NOMO-1 treated with DMSO at 0.1 percent for 48 hours (cell line): Measurements from ENCODE around the gene PEX14.
A peak's percentile ranks its signal among the peaks of the same experiment; 100 is the strongest.
"Not testable (repeated sequence)": the region's sequence is repeated elsewhere in the genome, so short reads cannot be mapped to it uniquely, and the experiment has no call there.

Experiments used
- DNase-seq: peaks from one replicate; lab custom pipeline; 2025; ENCODE audit not compliant: unreplicated experiment; lab: John Stamatoyannopoulos, UW

The PEX14 gene

GRCh38 chr1:10474613-10475507 is at the start of gene PEX14:
PEX14 (plus strand) TSS chr1:10474950; CDS start chr1:10474967, 17 bp downstream.
- DNase-seq = peak; percentile 89

- DNase-seq = not testable (repeated sequence)
These were observed 48.8 kb upstream of the PEX14 start for GRCh38 chr1:10425826-10426534.

- not testable (repeated sequence) for DNase-seq
These were observed 48.3 kb upstream of the PEX14 start for GRCh38 chr1:10426535-10426848.

- DNase-seq = no peak
These were observed 45.8 kb upstream of the PEX14 start for GRCh38 chr1:10428984-10429383.

GRCh38 chr1:10429868-10430215 is 44.9 kb upstream of the PEX14 start:
- peak; percentile 30 for DNase-seq

GRCh38 chr1:10430216-10431069 is 44.3 kb upstream of the PEX14 start, which contains the start of gene CENPS:
CENPS (plus strand) TSS chr1:10430433; CDS start chr1:10430518, 85 bp downstream.
- DNase-seq = peak; percentile 73

- peak; percentile 19 for DNase-seq
These were observed 43.5 kb upstream of the PEX14 start for GRCh38 chr1:10431070-10431730.

- no peak for DNase-seq
These were observed 41.6 kb upstream of the PEX14 start for GRCh38 chr1:10432910-10433700.

- DNase-seq = no peak
These were observed 41.0 kb upstream of the PEX14 start for GRCh38 chr1:10433790-10434189.

GRCh38 chr1:10434590-10434989 is 40.2 kb upstream of the PEX14 start:
- no peak for DNase-seq

GRCh38 chr1:10437052-10437451 is 37.7 kb upstream of the PEX14 start:
- no peak for DNase-seq

- DNase-seq = no peak
These were observed 36.0 kb upstream of the PEX14 start for GRCh38 chr1:10438677-10439163.

- no peak for DNase-seq
These were observed 34.4 kb upstream of the PEX14 start for GRCh38 chr1:10440305-10440704.

- no peak for DNase-seq
These were observed 34.0 kb upstream of the PEX14 start for GRCh38 chr1:10440794-10441193.

GRCh38 chr1:10444248-10444647 is 30.5 kb upstream of the PEX14 start:
- DNase-seq = no peak

- DNase-seq = no peak
These were observed 29.9 kb upstream of the PEX14 start for GRCh38 chr1:10444795-10445397.

GRCh38 chr1:10446790-10447422 is 27.8 kb upstream of the PEX14 start:
- no peak for DNase-seq

GRCh38 chr1:10449751-10450150 is 25.0 kb upstream of the PEX14 start, which contains the start of gene CORT:
CORT (plus strand) TSS chr1:10450031; CDS start chr1:10450224, 193 bp downstream.
- no peak for DNase-seq
